ENCODE data around the gene RBM10. TPM values are rescaled to one million over a fixed set of nuclear protein-coding genes. Genes with fewer than 3 reads are reported as not detected.

Gene RBM10
- total and polyA plus RNA-seq, 9 of the 15 experiments (the other 6 are each of a cell fraction or from before 2014, with no cell fraction given): 1.1 to 61.7 (median 31.5) TPM

DNA sequence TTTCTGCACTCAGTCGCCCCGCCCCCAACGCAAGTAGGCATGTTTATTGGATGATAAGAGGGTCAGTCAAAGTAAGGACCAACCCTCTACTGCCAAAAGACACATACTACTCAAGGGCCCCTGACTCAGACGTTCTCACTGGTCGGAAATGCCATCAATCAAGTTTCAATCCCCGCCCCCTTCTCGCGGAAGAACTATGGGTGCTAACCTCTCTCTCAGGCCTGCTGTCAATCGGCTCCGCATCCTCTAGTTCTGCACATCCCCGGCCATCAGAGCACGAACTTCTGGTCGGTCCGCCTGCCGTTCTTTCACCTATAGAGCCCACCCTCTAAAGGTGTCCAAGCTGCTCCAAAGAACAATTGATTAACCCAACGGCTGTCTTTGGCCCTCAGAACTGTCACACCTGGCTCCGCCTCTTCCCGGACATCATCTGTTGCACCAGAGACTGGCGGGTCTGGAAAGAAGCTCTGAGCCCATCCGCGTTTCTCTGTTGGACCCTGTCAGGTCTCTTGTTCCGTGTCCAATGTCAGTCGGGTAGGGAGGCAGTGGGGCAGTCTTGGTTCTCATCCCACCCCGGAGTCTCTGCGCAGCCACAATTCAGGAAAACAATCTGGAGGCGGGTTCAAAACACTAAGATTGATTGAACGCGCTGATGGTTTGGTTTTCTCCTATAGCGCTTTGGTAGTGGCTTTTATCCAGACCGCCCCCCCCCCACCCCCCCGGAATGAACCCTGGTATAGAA is 15.7 kb upstream of the RBM10 start (continued):
- TF ChIP-seq POLR2H (tag; IDR thresholded peaks at IDR 0.05; ENCODE audit: low read depth) (peak; percentile 70), ZNF696 (CRISPR knock-in tag; conservative IDR thresholded peaks at IDR 0.05) (no peak), ZNF586 (CRISPR knock-in tag; conservative IDR thresholded peaks at IDR 0.05) (no peak), HIVEP1 (CRISPR knock-in tag; IDR thresholded peaks at IDR 0.05) (no peak), BRF1 (IDR thresholded peaks at IDR 0.05; ENCODE audit: borderline replicate concordance, extremely low read depth, insufficient read length) (no peak), YBX1 (IDR thresholded peaks at IDR 0.05) (no peak), MTA2 (IDR thresholded peaks at IDR 0.05; ENCODE audit: low read depth) (no peak), ZC3H4 (CRISPR knock-in tag; IDR thresholded peaks at IDR 0.05; ENCODE audit: borderline replicate concordance) (no peak), SAFB (IDR thresholded peaks at IDR 0.05; ENCODE audit: borderline replicate concordance, low read depth, low read length) (no peak), ZNF561 (CRISPR knock-in tag; conservative IDR thresholded peaks at IDR 0.05) (no peak), YY1 (IDR thresholded peaks at IDR 0.05; ENCODE audit: borderline replicate concordance in 1 of 3, control insufficient read depth in 1 of 3, extremely low read depth in 1 of 3, insufficient read depth in 3 of 3, insufficient read length in 1 of 3, insufficient replicate concordance in 2 of 3, low read depth in 1 of 3, low read length in 2 of 3) (no peak), ZNF184 (CRISPR knock-in tag; IDR thresholded peaks at IDR 0.05) (no peak), NR1H2 (CRISPR knock-in tag; IDR thresholded peaks at IDR 0.05) (no peak), ZNF311 (CRISPR knock-in tag; IDR thresholded peaks at IDR 0.05) (no peak), FOXA3 (CRISPR knock-in tag; conservative IDR thresholded peaks at IDR 0.05 in 1 of 2, IDR thresholded peaks at IDR 0.05 in 1 of 2) (no peak), FOS (IDR thresholded peaks at IDR 0.05; ENCODE audit: extremely low read depth, insufficient read length) (peak; percentile 93)
- TF ChIP-seq, protein P1, sequence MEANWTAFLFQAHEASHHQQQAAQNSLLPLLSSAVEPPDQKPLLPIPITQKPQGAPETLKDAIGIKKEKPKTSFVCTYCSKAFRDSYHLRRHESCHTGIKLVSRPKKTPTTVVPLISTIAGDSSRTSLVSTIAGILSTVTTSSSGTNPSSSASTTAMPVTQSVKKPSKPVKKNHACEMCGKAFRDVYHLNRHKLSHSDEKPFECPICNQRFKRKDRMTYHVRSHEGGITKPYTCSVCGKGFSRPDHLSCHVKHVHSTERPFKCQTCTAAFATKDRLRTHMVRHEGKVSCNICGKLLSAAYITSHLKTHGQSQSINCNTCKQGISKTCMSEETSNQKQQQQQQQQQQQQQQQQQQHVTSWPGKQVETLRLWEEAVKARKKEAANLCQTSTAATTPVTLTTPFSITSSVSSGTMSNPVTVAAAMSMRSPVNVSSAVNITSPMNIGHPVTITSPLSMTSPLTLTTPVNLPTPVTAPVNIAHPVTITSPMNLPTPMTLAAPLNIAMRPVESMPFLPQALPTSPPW (CRISPR knock-in tag; IDR thresholded peaks at IDR 0.05): peak; percentile 50
- TF ChIP-seq, protein P2, sequence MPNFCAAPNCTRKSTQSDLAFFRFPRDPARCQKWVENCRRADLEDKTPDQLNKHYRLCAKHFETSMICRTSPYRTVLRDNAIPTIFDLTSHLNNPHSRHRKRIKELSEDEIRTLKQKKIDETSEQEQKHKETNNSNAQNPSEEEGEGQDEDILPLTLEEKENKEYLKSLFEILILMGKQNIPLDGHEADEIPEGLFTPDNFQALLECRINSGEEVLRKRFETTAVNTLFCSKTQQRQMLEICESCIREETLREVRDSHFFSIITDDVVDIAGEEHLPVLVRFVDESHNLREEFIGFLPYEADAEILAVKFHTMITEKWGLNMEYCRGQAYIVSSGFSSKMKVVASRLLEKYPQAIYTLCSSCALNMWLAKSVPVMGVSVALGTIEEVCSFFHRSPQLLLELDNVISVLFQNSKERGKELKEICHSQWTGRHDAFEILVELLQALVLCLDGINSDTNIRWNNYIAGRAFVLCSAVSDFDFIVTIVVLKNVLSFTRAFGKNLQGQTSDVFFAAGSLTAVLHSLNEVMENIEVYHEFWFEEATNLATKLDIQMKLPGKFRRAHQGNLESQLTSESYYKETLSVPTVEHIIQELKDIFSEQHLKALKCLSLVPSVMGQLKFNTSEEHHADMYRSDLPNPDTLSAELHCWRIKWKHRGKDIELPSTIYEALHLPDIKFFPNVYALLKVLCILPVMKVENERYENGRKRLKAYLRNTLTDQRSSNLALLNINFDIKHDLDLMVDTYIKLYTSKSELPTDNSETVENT (CRISPR knock-in tag; IDR thresholded peaks at IDR 0.05): no peak
- TF ChIP-seq, protein P3, sequence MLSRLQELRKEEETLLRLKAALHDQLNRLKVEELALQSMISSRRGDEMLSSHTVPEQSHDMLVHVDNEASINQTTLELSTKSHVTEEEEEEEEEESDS (CRISPR knock-in tag; IDR thresholded peaks at IDR 0.05): no peak
- TF ChIP-seq, protein P4, sequence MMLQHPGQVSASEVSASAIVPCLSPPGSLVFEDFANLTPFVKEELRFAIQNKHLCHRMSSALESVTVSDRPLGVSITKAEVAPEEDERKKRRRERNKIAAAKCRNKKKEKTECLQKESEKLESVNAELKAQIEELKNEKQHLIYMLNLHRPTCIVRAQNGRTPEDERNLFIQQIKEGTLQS (IDR thresholded peaks at IDR 0.05): no peak
- TF ChIP-seq, protein P4 (CRISPR knock-in tag; conservative IDR thresholded peaks at IDR 0.05): no peak
- TF ChIP-seq, protein P5, sequence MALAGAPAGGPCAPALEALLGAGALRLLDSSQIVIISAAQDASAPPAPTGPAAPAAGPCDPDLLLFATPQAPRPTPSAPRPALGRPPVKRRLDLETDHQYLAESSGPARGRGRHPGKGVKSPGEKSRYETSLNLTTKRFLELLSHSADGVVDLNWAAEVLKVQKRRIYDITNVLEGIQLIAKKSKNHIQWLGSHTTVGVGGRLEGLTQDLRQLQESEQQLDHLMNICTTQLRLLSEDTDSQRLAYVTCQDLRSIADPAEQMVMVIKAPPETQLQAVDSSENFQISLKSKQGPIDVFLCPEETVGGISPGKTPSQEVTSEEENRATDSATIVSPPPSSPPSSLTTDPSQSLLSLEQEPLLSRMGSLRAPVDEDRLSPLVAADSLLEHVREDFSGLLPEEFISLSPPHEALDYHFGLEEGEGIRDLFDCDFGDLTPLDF (CRISPR knock-in tag; IDR thresholded peaks at IDR 0.05): no peak
